K562 (cell line): ENCODE results near the gene PLA2G4F. TPM values are rescaled to one million over a fixed set of nuclear protein-coding genes. Genes with fewer than 3 reads are reported as not detected.

Experiments used
- ATAC-seq: fragments of 200-7000 bp; cut with Tn5 transposase; 3 replicates; pipeline ENCODE4 v1.9.1; 2020; ENCODE audit warnings: moderate library complexity
- BruUV-seq: library from RNA; stranded (reverse); fragments of 400-500 nt; replicated peaks from 2 replicates; lab custom pipeline; 2021; lab: Mats Ljungman, UMichigan
- CTCF ChIA-PET: fragments of 300-600 bp; formaldehyde crosslinking; extraction: SDS; loops from one replicate; lab custom pipeline; 2021; ENCODE audit warnings: low intra/inter-chr PET ratio; lab: Yijun Ruan, JAX
- POLR2A ChIA-PET: fragments of 300-600, 350-650 bp; sonication (Branson Sonifier 250); formaldehyde crosslinking; extraction: SDS; loops from one replicate; lab custom pipeline; 2021; ENCODE audit warnings: antibody characterized with exemption, inconsistent platforms; lab: Yijun Ruan, JAX
- DNase-seq, 4 experiments: peaks; one replicate each; pipeline versions ENCODE4 v3.0.0 to v3.0.0-alpha.2; 2011 to 2018; ENCODE audit warnings: low spot score in 3 of 4, mixed read lengths in 3 of 4; ENCODE audit errors: extremely low read depth in 1 of 4
- FAIRE-seq: peaks from 2 replicates; lab custom pipeline; 2011; peaks lifted over from hg19 to GRCh38; lab: Jason Lieb, UNC
- H2AFZ ChIP-seq: 2 replicates; pipeline ENCODE4 v1.6.0; 2011; ENCODE audit warnings: low read depth, low read length, control low read depth, inconsistent platforms
- H3K27ac ChIP-seq: fragments of 200-600 bp; 3 replicates; pipeline ENCODE4 v1.8.0; 2011; ENCODE audit warnings: low read depth, mild to moderate bottlenecking, control low read depth, inconsistent platforms, low read length, moderate library complexity, mixed read lengths; ENCODE audit errors: extremely low read depth
- H3K27me3 ChIP-seq, 2 experiments: fragments of 300-600 bp in 1 of 2; 2 replicates in 1 of 2; 3 replicates in 1 of 2; pipeline versions ENCODE4 v1.6.0 to v1.8.0; 2011; ENCODE audit warnings: inconsistent platforms in 2 of 2, low read length in 2 of 2, mild to moderate bottlenecking in 1 of 2, mixed read lengths in 1 of 2, moderate library complexity in 1 of 2; ENCODE audit not compliant: control insufficient read depth in 2 of 2, insufficient read depth in 2 of 2
- H3K36me3 ChIP-seq: fragments of 300-600 bp; 3 replicates; pipeline ENCODE4 v1.8.0; 2011; ENCODE audit warnings: mild to moderate bottlenecking, low read length, inconsistent platforms; ENCODE audit not compliant: control insufficient read depth, insufficient read depth
- H3K4me1 ChIP-seq, 2 experiments: fragments of 200-600 bp in 1 of 2; replicated peaks in 1 of 2; 2 replicates in 1 of 2; 3 replicates in 1 of 2; pipeline versions ENCODE4 v1.5.1 to v1.8.0; 2011; ENCODE audit warnings: inconsistent platforms in 2 of 2, low read length in 2 of 2, mild to moderate bottlenecking in 1 of 2, mixed read lengths in 1 of 2, moderate library complexity in 1 of 2; ENCODE audit not compliant: control insufficient read depth in 2 of 2, insufficient read depth in 2 of 2
- H3K4me2 ChIP-seq: 2 replicates; pipeline ENCODE4 v1.6.1; 2011; ENCODE audit warnings: low read length, control low read depth, inconsistent platforms, mixed read lengths; ENCODE audit not compliant: insufficient read depth
- H3K4me3 ChIP-seq: fragments of 200-600 bp; sonication (generic), shearing (Covaris generic); 2 replicates; pipeline ENCODE4 v1.5.1; 2016; ENCODE audit warnings: control low read depth, inconsistent platforms
- H3K79me2 ChIP-seq: fragments of 200-600 bp; 3 replicates; pipeline ENCODE4 v1.8.0; 2011; ENCODE audit warnings: low read length, inconsistent platforms; ENCODE audit not compliant: control insufficient read depth, insufficient read depth
- H3K9ac ChIP-seq, 2 experiments: 2 replicates each; pipeline versions ENCODE4 v1.6.0 to v1.6.1; 2011; ENCODE audit warnings: low read depth in 2 of 2, low read length in 2 of 2, control low read depth in 1 of 2, inconsistent platforms in 1 of 2, mild to moderate bottlenecking in 1 of 2, mixed read lengths in 1 of 2; ENCODE audit not compliant: insufficient read depth in 1 of 2
- H3K9me1 ChIP-seq: one replicate; pipeline ENCODE4 v1.6.0; 2011; ENCODE audit warnings: inconsistent platforms, mild to moderate bottlenecking, low read length, moderate library complexity; ENCODE audit not compliant: control insufficient read depth, insufficient read depth
- H3K9me3 ChIP-seq: replicated peaks from 2 replicates; pipeline ENCODE4 v1.5.1; 2011; ENCODE audit warnings: low read depth, low read length, inconsistent platforms; ENCODE audit not compliant: control insufficient read depth, insufficient read depth
- H4K20me1 ChIP-seq: replicated peaks from 2 replicates; pipeline ENCODE4 v1.6.1; 2011; ENCODE audit warnings: low read length, inconsistent platforms, mixed read lengths; ENCODE audit not compliant: control insufficient read depth, insufficient read depth
- BHLHE40 ChIP-seq: IDR thresholded peaks from 2 replicates; pipeline ENCODE4 v1.6.1; 2011; ENCODE audit warnings: low read length, improper control_type of control experiment
- CHD1 ChIP-seq: fragments of 200-600 bp; sonication (generic); IDR thresholded peaks from one replicate; pipeline ENCODE4 v1.6.1; 2012; ENCODE audit warnings: mild to moderate bottlenecking, moderate library complexity, low read length, inconsistent platforms
- E4F1 ChIP-seq: fragments of 250-450 bp; sonication (Bioruptor Pico); IDR thresholded peaks from 2 replicates; pipeline ENCODE4 v1.5.0; 2021; ENCODE audit warnings: mild to moderate bottlenecking, borderline replicate concordance
- GTF2A2 ChIP-seq: IDR thresholded peaks from 2 replicates; pipeline ENCODE4 v1.6.1; 2016; ENCODE audit warnings: mild to moderate bottlenecking, missing genetic modification characterization, missing compliant biosample characterization
- IFI16 ChIP-seq: fragments of 250-450 bp; sonication (Bioruptor Pico); IDR thresholded peaks from 2 replicates; pipeline ENCODE4 v2.1.2; 2022; ENCODE audit warnings: mild to moderate bottlenecking, inconsistent platforms
- KDM1A ChIP-seq, 2 experiments: fragments of 450-650 bp; IDR thresholded peaks; 2 replicates each; pipeline ENCODE4 v1.6.1; 2016; ENCODE audit warnings: mild to moderate bottlenecking in 2 of 2
- KLF6 ChIP-seq: fragments of 250-450 bp; sonication (Bioruptor Pico); IDR thresholded peaks from 2 replicates; pipeline ENCODE4 v1.4.0; 2020; ENCODE audit warnings: mild to moderate bottlenecking, moderate library complexity, borderline replicate concordance
- NBN ChIP-seq: fragments of 450-650 bp; IDR thresholded peaks from 2 replicates; pipeline ENCODE4 v1.6.1; 2016; ENCODE audit warnings: low read depth, mild to moderate bottlenecking
- NELFE ChIP-seq: IDR thresholded peaks from 2 replicates; pipeline ENCODE4 v1.6.1; 2011; ENCODE audit warnings: mild to moderate bottlenecking; ENCODE audit not compliant: insufficient read depth, insufficient read length
- NFXL1 ChIP-seq: fragments of 450-650 bp; formaldehyde crosslinking; IDR thresholded peaks from 2 replicates; pipeline ENCODE4 v1.4.0; 2021; ENCODE audit warnings: mild to moderate bottlenecking
- NR2F6 ChIP-seq: fragments of 450-650 bp; formaldehyde crosslinking; IDR thresholded peaks from 2 replicates; pipeline ENCODE4 v1.4.0; 2020; ENCODE audit warnings: mild to moderate bottlenecking
- OTX1 ChIP-seq: fragments of 450-650 bp; formaldehyde crosslinking; IDR thresholded peaks from 2 replicates; pipeline ENCODE4 v1.4.0; 2022; ENCODE audit warnings: mild to moderate bottlenecking
- PHF20 ChIP-seq: fragments of 450-650 bp; IDR thresholded peaks from 2 replicates; pipeline ENCODE4 v1.6.1; 2018; ENCODE audit not compliant: partially characterized antibody
- POLR2G ChIP-seq: fragments of 200-400 bp; formaldehyde crosslinking; IDR thresholded peaks from 2 replicates; pipeline ENCODE4 v1.6.1; 2017; ENCODE audit warnings: low read depth, mild to moderate bottlenecking, antibody characterized with exemption, low read length, moderate library complexity
- TAF7 ChIP-seq: fragments of 450-650 bp; IDR thresholded peaks from 2 replicates; pipeline ENCODE4 v1.6.1; 2016; ENCODE audit warnings: missing genetic modification characterization, missing compliant biosample characterization
- TCF7 ChIP-seq: sonication (generic); IDR thresholded peaks from 2 replicates; pipeline ENCODE4 v1.6.1; 2016; ENCODE audit warnings: antibody characterized with exemption, borderline replicate concordance
- ZEB2 ChIP-seq: fragments of 450-650 bp; IDR thresholded peaks from 2 replicates; pipeline ENCODE4 v1.6.1; 2016
- ZNF668 ChIP-seq: fragments of 250-450 bp; sonication (Bioruptor Pico); IDR thresholded peaks from 2 replicates; pipeline ENCODE4 v1.8.0; 2022; ENCODE audit warnings: mild to moderate bottlenecking, inconsistent platforms
- WGBS: fragments of 100-300 bp; shearing (Covaris generic); methylation state at CpG from one replicate; pipeline ENCODE4 v1.1.6; 2016; ENCODE audit warnings: low coverage, mixed read lengths; ENCODE audit not compliant: insufficient coverage; ENCODE audit errors: missing lambda C conversion rate; 5-methylcytosine and 5-hydroxymethylcytosine counted together
- in situ Hi-C: fragments of 300-500 bp; cut with MboI; formaldehyde crosslinking; loops from 4 replicates; pipeline ENCODE4 v1.15.0; 2018; ENCODE audit warnings: inconsistent platforms, mixed read lengths
- intact Hi-C: fragments of 100-400 bp; cut with micrococcal nuclease; formaldehyde crosslinking; loops from 2 replicates; pipeline ENCODE4 v1.14.2; 2022
- polyA plus RNA-seq, 8 experiments: library from polyadenylated mRNA; depleted of rRNA in 4 of 8; stranded (reverse) in 5 of 8; unstranded in 3 of 8; fragments of >200 nt; fragmentation: Nextera tagmentation in 2 of 8; fragmentation: Illumina TruSeq in 1 of 8; extraction: Ambion mirVana in 2 of 8; extraction: Trizol in 1 of 8; gene quantifications; 2 replicates each; pipeline versions ENCODE4 v1.2.1 to v1.2.3, GENCODE V29; 2011 to 2014; ENCODE audit warnings: inconsistent platforms in 1 of 8, missing spikeins in 1 of 8
- total RNA-seq, 7 experiments: library from RNA; depleted of rRNA in 6 of 7; stranded (reverse); fragments of >200 nt in 6 of 7; fragmentation: Illumina TruSeq in 2 of 7; extraction: Trizol in 2 of 7; gene quantifications; 2 replicates each; pipeline versions ENCODE4 v1.2.1 to v1.2.3, GENCODE V29; 2011 to 2021; ENCODE audit warnings: low replicate concordance in 1 of 7

The PLA2G4F gene
- total and polyA plus RNA-seq, 9 of the 15 experiments (the other 6 are each of a cell fraction or from before 2014, with no cell fraction given), result 0.02 TPM; not detected in 8

- no peaks in the 10 kb centered on the region for H3K9me1 ChIP-seq
- H3K9ac ChIP-seq, result no peak overlapping the region
- no peak overlapping the region for H3K27ac ChIP-seq
- 0 out of 2 replicates have a peak, but pooled peaks cover 4% of the 10 kb centered on the region for H4K20me1 ChIP-seq
- POLR2A ChIA-PET, result interaction anchor here (0.7 to 1.8 kb wide), 4 partner anchors 10 to 56 kb away, joined by 3 to 5 read pairs (median 3); partner anchors contain the start of gene PLA2G4F
- in situ Hi-C loops, result no loop called here
- CTCF ChIA-PET, result interaction anchor here (1.5 kb wide), 1 partner anchor 65 kb away, joined by 5 read pairs; no protein-coding TSS in a partner anchor
- H3K4me1 ChIP-seq, result no peaks in the 10 kb centered on the region
- no peaks in the 10 kb centered on the region for H3K9me3 ChIP-seq
- H2AFZ ChIP-seq, result no peak overlapping the region
- intact Hi-C loops, result loop anchor here (2.0 to 5.0 kb wide), 2 partner anchors 34 to 142 kb away; no protein-coding TSS in a partner anchor
- DNase-seq (no peak), FAIRE-seq (no peak), ATAC-seq (no peak)
- 0% methylated on average over 1 of the region's 1 CpG for WGBS
- H3K79me2 ChIP-seq, result no peaks in the 10 kb centered on the region
- H3K27me3 ChIP-seq, result peaks cover 6 to 34% of the 10 kb centered on the region in 2 experiments; a peak in 4 of 5 replicates
- H3K36me3 ChIP-seq, result no peaks in the 10 kb centered on the region
- no peak overlapping the region for H3K4me2 ChIP-seq
- BruUV-seq, result no TSS peak
- no peak overlapping the region for H3K4me3 ChIP-seq
- TF ChIP-seq CHD1 (no peak), KLF6 (CRISPR knock-in tag) (no peak), E4F1 (CRISPR knock-in tag) (no peak), NR2F6 (CRISPR knock-in tag) (no peak), ZEB2 (no peak), ZNF668 (no peak), TAF7 (tag) (no peak), OTX1 (CRISPR knock-in tag) (no peak), TCF7 (no peak), NBN (no peak), IFI16 (no peak), NFXL1 (CRISPR knock-in tag) (no peak), NELFE (no peak), POLR2G (no peak), KDM1A (IDR thresholded peaks at IDR 0.05) (no peak), BHLHE40 (no peak), GTF2A2 (tag) (no peak), PHF20 (no peak)
These were observed 25.4 kb downstream of the PLA2G4F start for GRCh38 chr15:42131006-42131405.
